ENCODE results near the gene MYO18A.

The MYO18A gene

GRCh38 chr17:29115435-29115834 lies 64.8 kb downstream of the MYO18A start:
- H2AFZ ChIP-seq (ENCODE audit: low read length): no peak overlapping the region
- no peak overlapping the region for H3K9ac ChIP-seq (ENCODE audit: low read length)
- no peak overlapping the region for H3K4me3 ChIP-seq (ENCODE audit: low read length)
- H4K20me1 ChIP-seq (ENCODE audit: insufficient read depth, low read length): no peaks in the 10 kb centered on the region
- no peaks in the 10 kb centered on the region for H3K79me2 ChIP-seq (ENCODE audit: low read length)
- no peaks in the 10 kb centered on the region for H3K27me3 ChIP-seq (replicated peaks; ENCODE audit: insufficient read depth, low read length)
- no peaks in the 10 kb centered on the region for H3K9me3 ChIP-seq (replicated peaks; ENCODE audit: insufficient read depth, low read length)
- H3F3A ChIP-seq (ENCODE audit: insufficient read depth, low read length): no peaks in the 10 kb centered on the region
- H3K4me2 ChIP-seq (ENCODE audit: low read depth, low read length): no peak overlapping the region
- DNase-seq: no peak
- H3K4me1 ChIP-seq (ENCODE audit: low read length): no peaks in the 10 kb centered on the region
- peaks cover 3% of the 10 kb centered on the region; the same call in 1 of the 2 replicates for H3K36me3 ChIP-seq (replicated peaks; ENCODE audit: insufficient read depth, low read length)
- H3K27ac ChIP-seq (ENCODE audit: low read length): no peak overlapping the region
- H3K9me2 ChIP-seq (replicated peaks; ENCODE audit: insufficient read depth, low read length): no peaks in the 10 kb centered on the region
- TF ChIP-seq CTCF (IDR thresholded peaks at IDR 0.05; ENCODE audit: low read length) (no peak), EZH2phosphoT487 (IDR thresholded peaks at IDR 0.05; ENCODE audit: low read length) (no peak), EZH2 (optimal IDR thresholded peaks at IDR 0.05; ENCODE audit: low read depth, low read length) (no peak)

- Histone ChIP-seq H3K27ac (ENCODE audit: low read length) (no peak overlapping the region), H3K4me1 (ENCODE audit: low read length) (no peaks in the 10 kb centered on the region), H3F3A (ENCODE audit: insufficient read depth, low read length) (no peaks in the 10 kb centered on the region), H2AFZ (ENCODE audit: low read length) (no peak overlapping the region), H3K9ac (ENCODE audit: low read length) (no peak overlapping the region), H3K9me3 (replicated peaks; ENCODE audit: insufficient read depth, low read length) (no peaks in the 10 kb centered on the region), H3K4me3 (ENCODE audit: low read length) (no peak overlapping the region), H3K79me2 (ENCODE audit: low read length) (no peaks in the 10 kb centered on the region), H3K36me3 (replicated peaks; ENCODE audit: insufficient read depth, low read length) (peaks cover 4% of the 10 kb centered on the region; the same call in 1 of the 2 replicates), H3K4me2 (ENCODE audit: low read depth, low read length) (no peak overlapping the region), H3K9me2 (replicated peaks; ENCODE audit: insufficient read depth, low read length) (no peaks in the 10 kb centered on the region), H3K27me3 (replicated peaks; ENCODE audit: insufficient read depth, low read length) (no peaks in the 10 kb centered on the region), H4K20me1 (ENCODE audit: insufficient read depth, low read length) (no peaks in the 10 kb centered on the region)
- no peak for DNase-seq
- no peak for TF ChIP-seq CTCF (IDR thresholded peaks at IDR 0.05; ENCODE audit: low read length)
- no peak for TF ChIP-seq EZH2 (optimal IDR thresholded peaks at IDR 0.05; ENCODE audit: low read depth, low read length)
- no peak for TF ChIP-seq EZH2phosphoT487 (IDR thresholded peaks at IDR 0.05; ENCODE audit: low read length)
These were observed 66.1 kb downstream of the MYO18A start for GRCh38 chr17:29114141-29114540.

GRCh38 chr17:29113334-29113733 lies 66.9 kb downstream of the MYO18A start:
- H3K9ac ChIP-seq (ENCODE audit: low read length): no peak overlapping the region
- no peaks in the 10 kb centered on the region for H3K9me3 ChIP-seq (replicated peaks; ENCODE audit: insufficient read depth, low read length)
- H3K4me3 ChIP-seq (ENCODE audit: low read length): no peak overlapping the region
- H3K9me2 ChIP-seq (replicated peaks; ENCODE audit: insufficient read depth, low read length): no peaks in the 10 kb centered on the region
- H3K4me2 ChIP-seq (ENCODE audit: low read depth, low read length): no peak overlapping the region
- H3F3A ChIP-seq (ENCODE audit: insufficient read depth, low read length): no peaks in the 10 kb centered on the region
- DNase-seq: no peak
- H3K4me1 ChIP-seq (ENCODE audit: low read length): no peaks in the 10 kb centered on the region
- peaks cover 4% of the 10 kb centered on the region; the same call in 1 of the 2 replicates for H3K36me3 ChIP-seq (replicated peaks; ENCODE audit: insufficient read depth, low read length)
- no peak overlapping the region for H3K27ac ChIP-seq (ENCODE audit: low read length)
- TF ChIP-seq EZH2phosphoT487 (IDR thresholded peaks at IDR 0.05; ENCODE audit: low read length) (no peak), EZH2 (optimal IDR thresholded peaks at IDR 0.05; ENCODE audit: low read depth, low read length) (no peak), CTCF (IDR thresholded peaks at IDR 0.05; ENCODE audit: low read length) (no peak)
- no peak overlapping the region for H2AFZ ChIP-seq (ENCODE audit: low read length)
- H3K79me2 ChIP-seq (ENCODE audit: low read length): no peaks in the 10 kb centered on the region
- H3K27me3 ChIP-seq (replicated peaks; ENCODE audit: insufficient read depth, low read length): no peaks in the 10 kb centered on the region
- H4K20me1 ChIP-seq (ENCODE audit: insufficient read depth, low read length): no peaks in the 10 kb centered on the region
